H1 (cell line): ENCODE data around the gene NELL1. TPM values are rescaled to one million over a fixed set of nuclear protein-coding genes. Genes with fewer than 3 reads are reported as not detected.

Experiments used
- CTCF ChIA-PET: fragments of 300-600 bp; sonication (Branson Sonifier 250); formaldehyde crosslinking; loops from one replicate; lab custom pipeline; 2021; ENCODE audit not compliant: partially characterized antibody; lab: Charles Lee
- POLR2A ChIA-PET: fragments of 300-600 bp; sonication (Branson Sonifier 250); formaldehyde crosslinking; loops from one replicate; lab custom pipeline; 2021; ENCODE audit warnings: inconsistent platforms; ENCODE audit not compliant: partially characterized antibody; lab: Charles Lee
- DNase-seq, 2 experiments: peaks; one replicate each; pipeline versions ENCODE4 v3.0.0 to v3.0.0-alpha.2; 2010 to 2022; ENCODE audit warnings: low spot score in 2 of 2, low read depth in 1 of 2, mixed read lengths in 1 of 2
- FAIRE-seq: peaks from 2 replicates; lab custom pipeline; 2011; peaks lifted over from hg19 to GRCh38; lab: Jason Lieb, UNC
- H2AFZ ChIP-seq: 2 replicates; pipeline ENCODE4 v1.8.1; 2012; ENCODE audit warnings: low read length, inconsistent platforms
- H2AK5ac ChIP-seq: 2 replicates; pipeline ENCODE4 v1.6.1; 2013; ENCODE audit warnings: low read depth, low read length
- H2BK120ac ChIP-seq: replicated peaks from 2 replicates; pipeline ENCODE3; 2013; ENCODE audit warnings: low read depth, low read length, inconsistent platforms
- H2BK12ac ChIP-seq: 2 replicates; pipeline ENCODE4 v1.6.1; 2013; ENCODE audit warnings: low read depth, low read length
- H2BK15ac ChIP-seq: 2 replicates; pipeline ENCODE4 v1.6.1; 2013; ENCODE audit warnings: low read length
- H2BK20ac ChIP-seq: 2 replicates; pipeline ENCODE4 v1.6.1; 2013; ENCODE audit warnings: low read length
- H2BK5ac ChIP-seq: 2 replicates; pipeline ENCODE4 v1.6.1; 2013; ENCODE audit warnings: low read depth, low read length
- H3K14ac ChIP-seq: 2 replicates; pipeline ENCODE4 v1.6.1; 2013; ENCODE audit warnings: inconsistent platforms; ENCODE audit not compliant: insufficient read length
- H3K18ac ChIP-seq: 2 replicates; pipeline ENCODE4 v1.6.1; 2013; ENCODE audit warnings: low read length; ENCODE audit errors: extremely low read depth
- H3K23ac ChIP-seq: 2 replicates; pipeline ENCODE4 v1.6.1; 2013; ENCODE audit warnings: inconsistent platforms; ENCODE audit not compliant: insufficient read length
- H3K23me2 ChIP-seq: 2 replicates; pipeline ENCODE4 v1.6.1; 2013; ENCODE audit warnings: low read depth, low read length
- H3K27ac ChIP-seq: 2 replicates; pipeline ENCODE4 v1.6.1; 2011; ENCODE audit warnings: low read depth, low read length, inconsistent platforms
- H3K27me3 ChIP-seq, 4 experiments: replicated peaks in 1 of 4; 1 replicate in 1 of 4; 2 replicates in 3 of 4; pipeline versions ENCODE4 v1.6.1 to v1.8.1; 2011 to 2013; ENCODE audit warnings: low read length in 3 of 4, mild to moderate bottlenecking in 3 of 4, inconsistent platforms in 2 of 4, mixed read lengths in 2 of 4, moderate library complexity in 1 of 4; ENCODE audit not compliant: control insufficient read depth in 3 of 4, insufficient read depth in 3 of 4; ENCODE audit errors: extremely low read depth in 1 of 4
- H3K36me3 ChIP-seq, 4 experiments: 2 replicates each; pipeline versions ENCODE4 v1.6.1 to v1.8.1; 2011 to 2013; ENCODE audit warnings: mild to moderate bottlenecking in 4 of 4, low read length in 3 of 4, moderate library complexity in 2 of 4, control low read depth in 1 of 4, inconsistent platforms in 1 of 4; ENCODE audit not compliant: insufficient read depth in 4 of 4, control insufficient read depth in 2 of 4
- H3K4ac ChIP-seq: replicated peaks from 2 replicates; pipeline ENCODE3; 2013; ENCODE audit warnings: low read length, low read depth, mixed read lengths, inconsistent platforms; ENCODE audit not compliant: insufficient read length
- H3K4me1 ChIP-seq, 4 experiments: replicated peaks in 1 of 4; 1 replicate in 1 of 4; 2 replicates in 3 of 4; pipeline versions ENCODE4 v1.6.1 to v1.8.1; 2011 to 2013; ENCODE audit warnings: low read length in 3 of 4, inconsistent platforms in 2 of 4, mixed read lengths in 1 of 4; ENCODE audit not compliant: insufficient read depth in 4 of 4, control insufficient read depth in 3 of 4
- H3K4me2 ChIP-seq, 2 experiments: 2 replicates each; pipeline versions ENCODE4 v1.6.1 to v1.8.1; 2011 to 2013; ENCODE audit warnings: low read depth in 2 of 2, low read length in 2 of 2, control low read depth in 1 of 2, inconsistent platforms in 1 of 2, mild to moderate bottlenecking in 1 of 2; ENCODE audit not compliant: insufficient read depth in 1 of 2
- H3K4me3 ChIP-seq, 4 experiments: fragments of 200-600, 300-600 bp in 1 of 4; sonication (generic), shearing (Covaris generic), sonication (Bioruptor Twin) in 1 of 4; 2 replicates each; pipeline versions ENCODE4 v1.5.1 to v1.8.1; 2011 to 2016; ENCODE audit warnings: low read length in 4 of 4, low read depth in 3 of 4, control low read depth in 2 of 4, inconsistent platforms in 2 of 4, mild to moderate bottlenecking in 2 of 4, mixed read lengths in 1 of 4, moderate library complexity in 1 of 4; ENCODE audit not compliant: insufficient read depth in 2 of 4; ENCODE audit errors: extremely low read depth in 1 of 4
- H3K56ac ChIP-seq: replicated peaks from 2 replicates; pipeline ENCODE3; 2013; ENCODE audit warnings: low read depth, mild to moderate bottlenecking, mixed read lengths, low read length, inconsistent platforms; ENCODE audit not compliant: insufficient read length
- H3K79me1 ChIP-seq: 2 replicates; pipeline ENCODE4 v1.6.1; 2013; ENCODE audit warnings: low read depth, low read length, control low read depth
- H3K79me2 ChIP-seq, 2 experiments: 2 replicates each; pipeline versions ENCODE4 v1.6.1 to v1.8.1; 2012 to 2013; ENCODE audit warnings: low read length in 2 of 2, mild to moderate bottlenecking in 2 of 2, inconsistent platforms in 1 of 2; ENCODE audit not compliant: insufficient read depth in 2 of 2, control insufficient read depth in 1 of 2
- H3K9ac ChIP-seq, 4 experiments: replicated peaks in 1 of 4; 1 replicate in 1 of 4; 2 replicates in 3 of 4; pipeline versions ENCODE4 v1.6.1 to v1.8.1; 2011 to 2013; ENCODE audit warnings: low read depth in 3 of 4, low read length in 3 of 4, control low read depth in 2 of 4, mild to moderate bottlenecking in 2 of 4, moderate library complexity in 2 of 4, inconsistent platforms in 1 of 4; ENCODE audit errors: extremely low read depth in 1 of 4
- H3K9me3 ChIP-seq, 2 experiments: 2 replicates each; pipeline versions ENCODE4 v1.6.1 to v1.8.1; 2012 to 2013; ENCODE audit warnings: mild to moderate bottlenecking in 2 of 2, moderate library complexity in 2 of 2, control low read depth in 1 of 2, inconsistent platforms in 1 of 2, low read depth in 1 of 2, low read length in 1 of 2, mixed read lengths in 1 of 2; ENCODE audit not compliant: insufficient read depth in 2 of 2
- H4K20me1 ChIP-seq, 2 experiments: replicated peaks in 1 of 2; 2 replicates each; pipeline versions ENCODE3 to v1.8.1; 2011 to 2013; ENCODE audit warnings: inconsistent platforms in 2 of 2, low read length in 2 of 2, mild to moderate bottlenecking in 1 of 2; ENCODE audit not compliant: insufficient read depth in 2 of 2, control insufficient read depth in 1 of 2
- H4K5ac ChIP-seq: 2 replicates; pipeline ENCODE4 v1.6.1; 2013; ENCODE audit warnings: low read length, low read depth, mixed read lengths, inconsistent platforms; ENCODE audit not compliant: insufficient read length
- H4K8ac ChIP-seq: 2 replicates; pipeline ENCODE4 v1.8.0; 2013; ENCODE audit warnings: mild to moderate bottlenecking, moderate library complexity, low read length, inconsistent platforms; ENCODE audit not compliant: insufficient read depth; ENCODE audit errors: extremely low read depth
- H4K91ac ChIP-seq: replicated peaks from 2 replicates; pipeline ENCODE3; 2013; ENCODE audit warnings: low read length, mixed read lengths, inconsistent platforms; ENCODE audit not compliant: insufficient read length
- TBP ChIP-seq: IDR thresholded peaks from 2 replicates; pipeline ENCODE4 v1.6.1; 2011; ENCODE audit warnings: low read depth, low read length, improper control_type of control experiment
- YY1 ChIP-seq: IDR thresholded peaks from 2 replicates; pipeline ENCODE4 v1.6.1; 2011; ENCODE audit warnings: low read depth, mild to moderate bottlenecking, low read length
- WGBS, 2 experiments: shearing (Covaris generic) in 1 of 2; methylation state at CpG; one replicate each; pipeline versions ENCODE4 v1.1.6 to v1.1.7; 2013 to 2015; ENCODE audit warnings: low lambda C conversion rate in 2 of 2, mixed read lengths in 2 of 2, inconsistent platforms in 1 of 2, low coverage in 1 of 2, missing lambda C conversion rate in 1 of 2; ENCODE audit not compliant: insufficient replicate concordance in 2 of 2, insufficient coverage in 1 of 2, insufficient read length in 1 of 2; ENCODE audit errors: extremely low coverage in 1 of 2, missing lambda C conversion rate in 1 of 2; 5-methylcytosine and 5-hydroxymethylcytosine counted together
- polyA plus RNA-seq, 7 experiments: library from polyadenylated mRNA; depleted of rRNA in 3 of 7; stranded (reverse) in 5 of 7; unstranded in 2 of 7; fragments of >200 nt in 5 of 7; fragments of 200-250 nt in 2 of 7; gene quantifications; 1 replicate in 5 of 7; 2 replicates in 1 of 7; 4 replicates in 1 of 7; pipeline versions ENCODE4 v1.2.1 to v1.2.3, GENCODE V29; 2011 to 2013; ENCODE audit warnings: missing spikeins in 2 of 7, mixed read lengths in 2 of 7
- total RNA-seq: library from RNA; stranded (reverse); fragmentation: NEBNext Ultra II Directional; extraction: Animal tissue kit (Norgen Biotek cat#: 25700); gene quantifications from 2 replicates; pipeline ENCODE4 v1.2.1, GENCODE V29; 2021

NELL1 gene
- total and polyA plus RNA-seq, 2 of the 8 experiments (the other 6 are each of a cell fraction or from before 2014, with no cell fraction given), result 0.21 TPM; not detected in 1

- ChIA-PET POLR2A (no interaction called here), CTCF (interaction anchor here (0.6 kb wide), 1 partner anchor 52 kb away, joined by 3 read pairs; no protein-coding TSS in a partner anchor)
- 47% methylated on average over 2 of the region's 2 CpGs; no CpG with 5 or more reads in 1 of the 2 experiments for WGBS, 2 experiments
- no peak overlapping the region for H4K91ac ChIP-seq
- no peaks in the 10 kb centered on the region for H4K20me1 ChIP-seq
- no peak overlapping the region for H3K4ac ChIP-seq
- DNase-seq (no peak), FAIRE-seq (no peak)
- H3K36me3 ChIP-seq, result no peaks in the 10 kb centered on the region
- H2BK120ac ChIP-seq, result no peak overlapping the region
- H3K4me2 ChIP-seq, result no peak overlapping the region
- H2BK12ac ChIP-seq, result no peak overlapping the region
- no peaks in the 10 kb centered on the region for H3K23me2 ChIP-seq
- no peaks in the 10 kb centered on the region for H3K9me3 ChIP-seq
- H2BK15ac ChIP-seq, result no peak overlapping the region
- no peak overlapping the region for H4K5ac ChIP-seq
- no peaks in the 10 kb centered on the region; a peak in 1 of 7 replicates for H3K4me1 ChIP-seq
- no peak overlapping the region for H2AFZ ChIP-seq
- no peak overlapping the region for H3K4me3 ChIP-seq
- H3K23ac ChIP-seq, result no peak overlapping the region
- TF ChIP-seq YY1, result no peak
- no peak for TF ChIP-seq TBP
- no peak overlapping the region for H3K27ac ChIP-seq
- no peak overlapping the region for H2BK5ac ChIP-seq
- no peaks in the 10 kb centered on the region for H3K27me3 ChIP-seq
- H3K14ac ChIP-seq, result no peak overlapping the region
- H3K18ac ChIP-seq, result no peak overlapping the region
- H3K56ac ChIP-seq, result no peak overlapping the region
- H3K79me1 ChIP-seq, result no peaks in the 10 kb centered on the region
- no peak overlapping the region for H3K9ac ChIP-seq
- no peak overlapping the region for H2BK20ac ChIP-seq
- no peak overlapping the region for H2AK5ac ChIP-seq
- no peaks in the 10 kb centered on the region for H3K79me2 ChIP-seq
- H4K8ac ChIP-seq, result no peak overlapping the region
These were observed 894.7 kb downstream of the NELL1 start for GRCh38 chr11:21564095-21564494.
